Gastroesophageal sphincter (tissue), 4 donors: ENCODE measurements around the gene PDCD5. TPM values are rescaled to one million over a fixed set of nuclear protein-coding genes. Genes with fewer than 3 reads are reported as not detected.

Source experiments
- ATAC-seq: fragments of 150-250 bp; one replicate; pipeline ENCODE4 v1.9.1; 2016; ENCODE audit warnings: mild to moderate bottlenecking, moderate library complexity
- H3K27ac ChIP-seq, 4 donors: fragments of 200-600 bp; sonication (generic) in 3 of 4; 1 replicate in 3 of 4; 2 replicates in 1 of 4; pipeline ENCODE4 v1.5.1; 2016 to 2019
- H3K27me3 ChIP-seq: fragments of 200-600 bp; sonication (generic); one replicate; pipeline ENCODE4 v1.5.1; 2019
- H3K36me3 ChIP-seq, 2 donors: fragments of 200-600 bp; sonication (generic); one replicate each; pipeline ENCODE4 v1.5.1; 2019; ENCODE audit warnings: control low read depth in 1 of 2
- H3K4me1 ChIP-seq, 3 donors: fragments of 200-600 bp; sonication (generic); 1 replicate in 2 of 3; 2 replicates in 1 of 3; pipeline ENCODE4 v1.5.1; 2016 to 2019; ENCODE audit warnings: control low read depth in 2 of 3
- H3K4me3 ChIP-seq, 2 donors: fragments of 200-600 bp; sonication (generic); one replicate each; pipeline ENCODE4 v1.5.1; 2019; ENCODE audit warnings: mild to moderate bottlenecking in 1 of 2, moderate library complexity in 1 of 2
- H3K9me3 ChIP-seq, 3 donors: fragments of 200-600 bp; sonication (generic); one replicate each; pipeline ENCODE4 v1.5.1; 2017 to 2019; ENCODE audit warnings: control low read depth in 2 of 3
- EP300 ChIP-seq: sonication (generic); formaldehyde crosslinking; IDR thresholded peaks from one replicate; pipeline ENCODE4 v1.6.1; 2017; ENCODE audit warnings: antibody characterized with exemption, mild to moderate bottlenecking
- POLR2A ChIP-seq, 2 donors: fragments of 450-650 bp; IDR thresholded peaks; one replicate each; pipeline ENCODE4 v1.6.1; 2017; ENCODE audit warnings: antibody characterized with exemption in 2 of 2, mild to moderate bottlenecking in 2 of 2, moderate library complexity in 1 of 2
- POLR2AphosphoS5 ChIP-seq: sonication (generic); formaldehyde crosslinking; IDR thresholded peaks from one replicate; pipeline ENCODE4 v1.6.1; 2017; ENCODE audit warnings: antibody characterized with exemption
- WGBS, 2 donors: methylation state at CpG; one replicate each; pipeline ENCODE4 v1.1.5; 2018; ENCODE audit warnings: low coverage in 1 of 2; 5-methylcytosine and 5-hydroxymethylcytosine counted together
- total RNA-seq, 4 donors: library from RNA; depleted of rRNA; stranded (reverse); fragments of >200 nt; gene quantifications; one replicate each; pipeline ENCODE4 v1.1.0, GENCODE V29; 2016
- TF ChIP-seq, protein P1 (sequence below), 4 experiments: fragments of 200-600 bp in 2 of 4; fragments of 450-650 bp in 2 of 4; sonication (generic) in 1 of 4; IDR thresholded peaks; one replicate each; pipeline ENCODE4 v1.5.1; 2017 to 2019; ENCODE audit warnings: antibody characterized with exemption in 4 of 4, mild to moderate bottlenecking in 2 of 4, moderate library complexity in 2 of 4

Gene PDCD5
- total RNA-seq, 4 donors from 2014 or later, result 115 to 197 (median 132) TPM

DNA sequence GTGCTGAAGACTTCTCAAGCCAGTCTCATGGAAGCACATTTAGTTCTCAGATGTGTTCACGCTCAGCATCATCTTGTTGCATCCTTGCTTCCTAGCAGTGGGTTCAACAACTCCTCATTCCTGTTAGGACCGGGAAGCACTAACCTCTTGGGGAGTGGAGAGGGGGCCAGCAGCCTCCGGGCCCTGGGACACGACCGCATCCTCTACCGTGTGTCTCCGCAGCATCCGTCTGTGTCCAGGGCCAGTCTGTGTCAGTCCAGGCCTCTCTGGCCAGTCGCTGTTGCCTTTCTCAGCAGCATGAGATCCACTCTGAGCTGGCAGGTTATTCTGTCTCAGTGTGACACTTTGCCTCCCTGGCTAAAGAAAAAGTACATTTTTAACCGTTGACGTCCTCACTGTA, 17.0 kb downstream of the PDCD5 start:
- Histone ChIP-seq H3K4me3 (no peak overlapping the region), H3K4me1 (peaks cover 0 to 6% (median 0%) of the 10 kb centered on the region in 3 donors), H3K27me3 (no peaks in the 10 kb centered on the region), H3K27ac (no peak overlapping the region), H3K36me3 (peaks cover 3 to 99% of the 10 kb centered on the region in 2 donors), H3K9me3 (no peaks in the 10 kb centered on the region)
- 84 to 86% methylated on average over 4 to 11 of the region's 11 CpGs for WGBS, 2 donors
- ATAC-seq, result no peak
- TF ChIP-seq, protein P1, sequence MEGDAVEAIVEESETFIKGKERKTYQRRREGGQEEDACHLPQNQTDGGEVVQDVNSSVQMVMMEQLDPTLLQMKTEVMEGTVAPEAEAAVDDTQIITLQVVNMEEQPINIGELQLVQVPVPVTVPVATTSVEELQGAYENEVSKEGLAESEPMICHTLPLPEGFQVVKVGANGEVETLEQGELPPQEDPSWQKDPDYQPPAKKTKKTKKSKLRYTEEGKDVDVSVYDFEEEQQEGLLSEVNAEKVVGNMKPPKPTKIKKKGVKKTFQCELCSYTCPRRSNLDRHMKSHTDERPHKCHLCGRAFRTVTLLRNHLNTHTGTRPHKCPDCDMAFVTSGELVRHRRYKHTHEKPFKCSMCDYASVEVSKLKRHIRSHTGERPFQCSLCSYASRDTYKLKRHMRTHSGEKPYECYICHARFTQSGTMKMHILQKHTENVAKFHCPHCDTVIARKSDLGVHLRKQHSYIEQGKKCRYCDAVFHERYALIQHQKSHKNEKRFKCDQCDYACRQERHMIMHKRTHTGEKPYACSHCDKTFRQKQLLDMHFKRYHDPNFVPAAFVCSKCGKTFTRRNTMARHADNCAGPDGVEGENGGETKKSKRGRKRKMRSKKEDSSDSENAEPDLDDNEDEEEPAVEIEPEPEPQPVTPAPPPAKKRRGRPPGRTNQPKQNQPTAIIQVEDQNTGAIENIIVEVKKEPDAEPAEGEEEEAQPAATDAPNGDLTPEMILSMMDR (IDR thresholded peaks at IDR 0.05), result no peak
- TF ChIP-seq POLR2A (IDR thresholded peaks at IDR 0.05), result no peak
- no peak for TF ChIP-seq POLR2AphosphoS5
- no peak for TF ChIP-seq EP300

DNA sequence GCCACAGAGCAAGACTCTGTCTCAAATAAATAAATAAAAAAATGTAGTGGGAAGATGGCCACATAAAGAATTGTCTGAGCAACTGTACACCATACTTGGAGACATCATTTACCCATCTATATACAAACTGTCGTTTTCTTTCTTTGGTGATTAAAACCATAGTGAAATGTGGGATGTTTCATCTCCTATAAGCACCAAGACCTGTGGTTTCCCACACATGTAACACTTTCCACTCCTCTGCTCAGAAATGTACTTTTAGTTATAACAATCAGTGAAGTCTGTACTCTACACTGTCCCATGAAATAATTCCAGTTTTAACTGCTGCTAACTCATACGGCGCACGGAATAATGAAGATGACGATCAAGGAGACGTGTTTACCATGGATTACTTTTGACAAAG, 18.3 kb downstream of the PDCD5 start:
- no peaks in the 10 kb centered on the region for H3K9me3 ChIP-seq
- no peak for ATAC-seq
- no peaks in the 10 kb centered on the region for H3K27me3 ChIP-seq
- H3K4me3 ChIP-seq, result no peak overlapping the region
- H3K4me1 ChIP-seq, result peaks cover 0 to 6% (median 0%) of the 10 kb centered on the region in 3 donors
- TF ChIP-seq POLR2A (IDR thresholded peaks at IDR 0.05) (no peak), POLR2AphosphoS5 (no peak), EP300 (no peak)
- TF ChIP-seq, protein P1 (IDR thresholded peaks at IDR 0.05), result no peak
- no peak overlapping the region for H3K27ac ChIP-seq
- 87 to 88% methylated on average over 6 of the region's 6 CpGs for WGBS, 2 donors
- peaks cover 3 to 99% of the 10 kb centered on the region in 2 donors for H3K36me3 ChIP-seq

DNA sequence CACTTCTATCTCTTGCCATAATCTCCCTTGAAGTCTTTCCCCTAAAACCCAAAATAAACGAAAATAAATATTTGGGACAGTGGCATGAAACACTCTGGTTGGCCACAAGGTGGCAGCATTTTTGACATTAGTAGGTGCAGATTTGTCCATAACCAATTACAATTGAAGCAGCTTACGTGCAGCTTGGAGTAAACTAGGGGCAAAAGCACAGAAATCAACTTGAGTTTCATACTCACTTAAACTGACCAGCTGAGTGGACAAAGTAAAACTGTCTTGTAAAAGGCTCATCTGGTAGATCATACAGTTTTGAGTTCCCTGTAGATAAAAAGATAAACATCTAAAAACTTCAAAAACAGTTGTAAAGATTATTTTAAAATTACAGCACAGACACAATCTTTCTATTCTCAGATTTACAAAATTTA, 18.8 kb downstream of the PDCD5 start:
- peaks cover 0 to 99% of the 10 kb centered on the region in 2 donors for H3K36me3 ChIP-seq

GRCh38 chr19:32603961-32604360, 23.0 kb downstream of the PDCD5 start:
- no peak for ATAC-seq
- peaks cover 0 to 99% of the 10 kb centered on the region in 2 donors for H3K36me3 ChIP-seq
- H3K27me3 ChIP-seq, result no peaks in the 10 kb centered on the region
- H3K4me1 ChIP-seq, result peaks cover 0 to 6% (median 0%) of the 10 kb centered on the region in 3 donors
- TF ChIP-seq, protein P1 (IDR thresholded peaks at IDR 0.05), result no peak
- TF ChIP-seq POLR2A (IDR thresholded peaks at IDR 0.05), result no peak
- TF ChIP-seq POLR2AphosphoS5, result no peak
- no peak for TF ChIP-seq EP300
- no peaks in the 10 kb centered on the region for H3K9me3 ChIP-seq
- no peak overlapping the region for H3K4me3 ChIP-seq
- WGBS, 2 donors, result 90 to 100% methylated on average over 5 to 12 of the region's 14 CpGs
- no peak overlapping the region for H3K27ac ChIP-seq

More for the DNA sequence above, 18.8 kb downstream of the PDCD5 start:
- no peaks in the 10 kb centered on the region for H3K27me3 ChIP-seq
- peaks cover 0 to 6% (median 0%) of the 10 kb centered on the region in 3 donors for H3K4me1 ChIP-seq
- no peaks in the 10 kb centered on the region for H3K9me3 ChIP-seq
- ATAC-seq, result no peak
- no peak overlapping the region for H3K27ac ChIP-seq
- TF ChIP-seq EP300, result no peak
- TF ChIP-seq, protein P1 (IDR thresholded peaks at IDR 0.05), result peak in 3 of 4 experiments; percentile 74 to 84 (median 76)
- 0 to 6% methylated on average over 2 of the region's 2 CpGs for WGBS, 2 donors
- no peak overlapping the region for H3K4me3 ChIP-seq

GRCh38 chr19:32605544-32605943, 24.6 kb downstream of the PDCD5 start:
- WGBS, 2 donors, result 63 to 86% methylated on average over 4 to 7 of the region's 21 CpGs

More at GRCh38 chr19:32605544-32605943, 24.6 kb downstream of the PDCD5 start:
- no peak for ATAC-seq
- H3K9me3 ChIP-seq, result no peaks in the 10 kb centered on the region
- no peak overlapping the region for H3K27ac ChIP-seq
- no peaks in the 10 kb centered on the region for H3K27me3 ChIP-seq
- H3K4me1 ChIP-seq, result no peaks in the 10 kb centered on the region
- no peak for TF ChIP-seq EP300
- no peak for TF ChIP-seq POLR2A (IDR thresholded peaks at IDR 0.05)
- no peak overlapping the region for H3K4me3 ChIP-seq
- peaks cover 0 to 100% of the 10 kb centered on the region in 2 donors for H3K36me3 ChIP-seq
